NOMO-1 (cell line): ENCODE data around the gene MRS2.

ENCODE experiments used
- DNase-seq, 2 experiments: peaks; one replicate each; lab custom pipeline; 2025; ENCODE audit not compliant: unreplicated experiment in 2 of 2; lab: John Stamatoyannopoulos, UW

MRS2 gene

GRCh38 chr6:24426729-24427446 lies 24.2 kb downstream of the MRS2 start:
- DNase-seq = no peak

- no peak for DNase-seq
Measured at GRCh38 chr6:24428615-24429014, 25.9 kb downstream of the MRS2 start.

- no peak for DNase-seq
Measured at GRCh38 chr6:24429146-24429545, 26.4 kb downstream of the MRS2 start.

- no peak for DNase-seq
Measured at GRCh38 chr6:24430086-24430485, 27.4 kb downstream of the MRS2 start.

- peak in 1 of 2 experiments; percentile 21 for DNase-seq
Measured at GRCh38 chr6:24431045-24431451, 28.3 kb downstream of the MRS2 start.

- no peak for DNase-seq
Measured at GRCh38 chr6:24432611-24433010, 29.9 kb downstream of the MRS2 start.

- DNase-seq = no peak
Measured at GRCh38 chr6:24436979-24437378, 34.2 kb downstream of the MRS2 start.

- DNase-seq = no peak
Measured at GRCh38 chr6:24439858-24440539, 37.3 kb downstream of the MRS2 start.

- DNase-seq = no peak
Measured at GRCh38 chr6:24440897-24441598, 38.3 kb downstream of the MRS2 start.

- no peak for DNase-seq
Measured at GRCh38 chr6:24441599-24441904, 38.8 kb downstream of the MRS2 start.

- DNase-seq = no peak
Measured at GRCh38 chr6:24444588-24444987, 41.9 kb downstream of the MRS2 start.

- no peak for DNase-seq
Measured at GRCh38 chr6:24445704-24446103, 43.0 kb downstream of the MRS2 start.

GRCh38 chr6:24446670-24447069 lies 43.9 kb downstream of the MRS2 start:
- no peak for DNase-seq

- DNase-seq = no peak
Measured at GRCh38 chr6:24448396-24448795, 45.7 kb downstream of the MRS2 start.

GRCh38 chr6:24448828-24449525 lies 46.2 kb downstream of the MRS2 start:
- DNase-seq = peak in 1 of 2 experiments; percentile 24

- no peak for DNase-seq
Measured at GRCh38 chr6:24451581-24452388, 49.0 kb downstream of the MRS2 start.

GRCh38 chr6:24453921-24454320 lies 51.2 kb downstream of the MRS2 start:
- DNase-seq = no peak

- no peak for DNase-seq
Measured at GRCh38 chr6:24454452-24454851, 51.7 kb downstream of the MRS2 start.

GRCh38 chr6:24455061-24455460 lies 52.3 kb downstream of the MRS2 start:
- DNase-seq = no peak

GRCh38 chr6:24458134-24458533 lies 55.4 kb downstream of the MRS2 start:
- DNase-seq = peak in 1 of 2 experiments; percentile 30

GRCh38 chr6:24458941-24459340 lies 56.2 kb downstream of the MRS2 start:
- no peak for DNase-seq
